ENCODE results near the gene PLPPR2.

- no peak for TF ChIP-seq CTCF (IDR thresholded peaks at IDR 0.05)
- no peak for TF ChIP-seq ZFX (IDR thresholded peaks at IDR 0.05; ENCODE audit: borderline replicate concordance)
Observed at GRCh38 chr19:11339254-11340098, 15.8 kb upstream of the PLPPR2 start, which contains the start of gene RAB3D.

Data from 22Rv1 (cell line).